SK-N-SH (cell line): ENCODE measurements around the gene FGGY. TPM values are rescaled to one million over a fixed set of nuclear protein-coding genes. Genes with fewer than 3 reads are reported as not detected.

Experiments
- CTCF ChIA-PET: fragments of 300-600, 350-600 bp; formaldehyde crosslinking; extraction: SDS; loops from one replicate; lab custom pipeline; 2021; lab: Yijun Ruan, JAX
- POLR2A ChIA-PET: fragments of 350-600 bp; sonication (Branson Sonifier 250); formaldehyde crosslinking; extraction: SDS; loops from one replicate; lab custom pipeline; 2020; ENCODE audit warnings: antibody characterized with exemption, inconsistent platforms; lab: Yijun Ruan, JAX
- DNase-seq: peaks from one replicate; pipeline ENCODE4 v3.0.0; 2012
- H2AFZ ChIP-seq: fragments of 200-600 bp; sonication (generic); 2 replicates; pipeline ENCODE4 v1.8.1; 2016; ENCODE audit warnings: antibody characterized with exemption, mild to moderate bottlenecking, low read depth
- H3F3A ChIP-seq: fragments of 200-600 bp; sonication (generic); replicated peaks from 2 replicates; pipeline ENCODE3; 2016; ENCODE audit warnings: antibody characterized with exemption, mild to moderate bottlenecking; ENCODE audit not compliant: insufficient read depth
- H3K27ac ChIP-seq, 2 experiments: fragments of 200-500 bp in 1 of 2; fragments of 200-600 bp in 1 of 2; sonication (Bioruptor generic) in 1 of 2; sonication (generic), shearing (Covaris generic) in 1 of 2; 2 replicates each; pipeline versions ENCODE4 v1.5.1 to v1.6.1; 2014 to 2016; ENCODE audit warnings: low read depth in 2 of 2, inconsistent platforms in 1 of 2, low read length in 1 of 2, mild to moderate bottlenecking in 1 of 2, mixed read lengths in 1 of 2
- H3K27me3 ChIP-seq: fragments of 200-600 bp; sonication (generic), shearing (Covaris generic); 2 replicates; pipeline ENCODE4 v1.6.1; 2016; ENCODE audit warnings: mixed run types; ENCODE audit not compliant: insufficient read depth
- H3K36me3 ChIP-seq, 2 experiments: fragments of 200-500 bp in 1 of 2; fragments of 200-600 bp in 1 of 2; sonication (Bioruptor generic) in 1 of 2; sonication (generic) in 1 of 2; replicated peaks in 1 of 2; 2 replicates each; pipeline versions ENCODE3 to v1.5.1; 2014 to 2016; ENCODE audit warnings: low read length in 1 of 2, mild to moderate bottlenecking in 1 of 2; ENCODE audit not compliant: insufficient read depth in 2 of 2, control insufficient read depth in 1 of 2
- H3K4me1 ChIP-seq, 2 experiments: fragments of 200-500 bp in 1 of 2; fragments of 200-600 bp in 1 of 2; sonication (Bioruptor generic) in 1 of 2; sonication (generic), shearing (Covaris generic) in 1 of 2; 2 replicates each; pipeline versions ENCODE4 v1.5.1 to v1.6.1; 2014 to 2016; ENCODE audit warnings: low read depth in 1 of 2, low read length in 1 of 2, mixed run types in 1 of 2; ENCODE audit not compliant: insufficient read depth in 2 of 2, control insufficient read depth in 1 of 2
- H3K4me2 ChIP-seq: fragments of 200-600 bp; sonication (generic), shearing (Covaris generic); 2 replicates; pipeline ENCODE4 v1.6.1; 2017; ENCODE audit warnings: mixed run types
- H3K4me3 ChIP-seq, 2 experiments: fragments of 200-500 bp in 1 of 2; fragments of 200-600 bp in 1 of 2; sonication (Bioruptor generic) in 1 of 2; sonication (generic), shearing (Covaris generic) in 1 of 2; 2 replicates each; pipeline versions ENCODE4 v1.5.1 to v1.8.1; 2014 to 2016; ENCODE audit warnings: low read depth in 2 of 2, inconsistent platforms in 1 of 2, low read length in 1 of 2, mild to moderate bottlenecking in 1 of 2, mixed read lengths in 1 of 2, moderate library complexity in 1 of 2
- H3K79me2 ChIP-seq: fragments of 200-600 bp; sonication (generic); 2 replicates; pipeline ENCODE4 v1.8.1; 2017; ENCODE audit warnings: mild to moderate bottlenecking; ENCODE audit not compliant: insufficient read depth
- H3K9ac ChIP-seq: fragments of 200-600 bp; sonication (generic); 2 replicates; pipeline ENCODE4 v1.6.1; 2017; ENCODE audit warnings: mixed run types
- H3K9me2 ChIP-seq: fragments of 200-600 bp; sonication (generic); 2 replicates; pipeline ENCODE4 v1.6.1; 2017; ENCODE audit warnings: mixed run types
- H3K9me3 ChIP-seq: fragments of 200-600 bp; sonication (generic); 2 replicates; pipeline ENCODE4 v1.6.1; 2017; ENCODE audit warnings: mixed run types, mild to moderate bottlenecking, moderate library complexity
- H4K20me1 ChIP-seq: fragments of 200-600 bp; sonication (generic); 2 replicates; pipeline ENCODE4 v1.6.1; 2017; ENCODE audit warnings: mild to moderate bottlenecking, mixed run types; ENCODE audit not compliant: insufficient read depth
- CHD2 ChIP-seq: fragments of 150-350 bp; IDR thresholded peaks from 2 replicates; pipeline ENCODE4 v1.6.1; 2018; ENCODE audit warnings: low read length; ENCODE audit not compliant: partially characterized antibody
- ELF1 ChIP-seq: IDR thresholded peaks from 2 replicates; pipeline ENCODE4 v1.4.0; 2012
- FOSL2 ChIP-seq: IDR thresholded peaks from 2 replicates; pipeline ENCODE4 v1.4.0; 2012; ENCODE audit warnings: low read depth, mild to moderate bottlenecking, moderate library complexity, borderline replicate concordance
- FOXM1 ChIP-seq: IDR thresholded peaks from 2 replicates; pipeline ENCODE4 v1.4.0; 2012; ENCODE audit warnings: low read depth, mild to moderate bottlenecking
- IRF3 ChIP-seq: fragments of 150-350 bp; IDR thresholded peaks from 2 replicates; pipeline ENCODE4 v1.6.1; 2016; ENCODE audit warnings: mild to moderate bottlenecking, low read depth, low read length
- JUND ChIP-seq: IDR thresholded peaks from 2 replicates; pipeline ENCODE4 v1.4.0; 2012
- MXI1 ChIP-seq: IDR thresholded peaks from 2 replicates; pipeline ENCODE4 v1.6.1; 2012; ENCODE audit warnings: mild to moderate bottlenecking, low read depth, low read length, improper control_type of control experiment
- NFIC ChIP-seq: IDR thresholded peaks from 2 replicates; pipeline ENCODE4 v1.4.0; 2012; ENCODE audit warnings: borderline replicate concordance
- NRF1 ChIP-seq: IDR thresholded peaks from 2 replicates; pipeline ENCODE4 v1.6.1; 2012; ENCODE audit warnings: low read depth, mild to moderate bottlenecking, low read length
- POLR2AphosphoS5 ChIP-seq: IDR thresholded peaks from 2 replicates; pipeline ENCODE4 v1.6.1; 2012; ENCODE audit warnings: low read depth, low read length
- REST ChIP-seq: IDR thresholded peaks from 2 replicates; pipeline ENCODE4 v1.6.1; 2012; ENCODE audit warnings: mild to moderate bottlenecking, low read depth, low read length, moderate library complexity
- RXRA ChIP-seq: IDR thresholded peaks from 2 replicates; pipeline ENCODE4 v1.4.0; 2012; ENCODE audit warnings: low read depth, mild to moderate bottlenecking, borderline replicate concordance
- TAF1 ChIP-seq: IDR thresholded peaks from 2 replicates; pipeline ENCODE4 v1.6.1; 2012; ENCODE audit warnings: low read depth, mild to moderate bottlenecking, low read length, moderate library complexity, borderline replicate concordance
- TEAD4 ChIP-seq: IDR thresholded peaks from 2 replicates; pipeline ENCODE4 v1.4.0; 2012; ENCODE audit warnings: mild to moderate bottlenecking, borderline replicate concordance; ENCODE audit not compliant: insufficient read depth
- WGBS: methylation state at CpG from one replicate; pipeline ENCODE4 v1.1.6; 2017; ENCODE audit warnings: low lambda C conversion rate; 5-methylcytosine and 5-hydroxymethylcytosine counted together
- polyA plus RNA-seq, 3 experiments: library from polyadenylated mRNA; depleted of rRNA; stranded (reverse); fragments of >200 nt; gene quantifications; 2 replicates each; pipeline ENCODE4 v1.2.3, GENCODE V29; 2012

FGGY gene
- polyA plus RNA-seq, 1 of the 3 experiments (the other 2 are of a cell fraction) = 10.3 TPM

DNA sequence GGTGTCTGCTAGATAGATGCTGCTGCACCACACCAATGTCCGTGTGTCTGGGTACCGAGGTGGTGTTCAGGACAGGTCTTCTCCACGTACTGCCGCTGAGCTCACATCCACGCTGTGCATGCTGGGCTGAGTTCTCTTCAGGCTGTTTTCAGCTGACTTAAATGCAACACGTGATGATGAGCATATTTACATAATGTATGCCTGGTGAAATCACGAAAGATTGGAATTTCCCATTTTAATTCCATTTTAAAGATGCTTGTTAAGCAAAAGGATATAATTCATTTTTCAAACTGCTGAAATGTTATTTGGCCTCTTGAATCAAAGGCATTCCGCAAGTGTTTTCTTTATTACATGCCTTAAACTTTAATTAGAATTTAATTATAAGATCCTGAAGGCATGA lies 107.9 kb downstream of the FGGY start:
- Histone ChIP-seq H3K27me3 (no peaks in the 10 kb centered on the region), H3K4me2 (no peak overlapping the region), H2AFZ (no peak overlapping the region), H3K9ac (no peak overlapping the region), H3K9me3 (no peaks in the 10 kb centered on the region), H4K20me1 (no peaks in the 10 kb centered on the region), H3K4me1 (peaks cover 0 to 6% of the 10 kb centered on the region in 2 experiments; a peak in 1 of 4 replicates), H3K36me3 (no peaks in the 10 kb centered on the region), H3K79me2 (no peaks in the 10 kb centered on the region), H3K9me2 (no peaks in the 10 kb centered on the region), H3F3A (no peaks in the 10 kb centered on the region), H3K27ac (no peak overlapping the region), H3K4me3 (no peak overlapping the region)
- DNase-seq = no peak
- WGBS = 88% methylated on average over 8 of the region's 8 CpGs
- CTCF ChIA-PET = no interaction called here
- POLR2A ChIA-PET = no interaction called here
- TF ChIP-seq REST (no peak), JUND (no peak), ELF1 (no peak), FOSL2 (no peak), RXRA (no peak), FOXM1 (no peak), POLR2AphosphoS5 (no peak), NFIC (no peak), NRF1 (no peak), IRF3 (no peak), CHD2 (no peak), TEAD4 (no peak), MXI1 (no peak), TAF1 (no peak)
